Left lobe of liver (tissue), 2 donors: Measurements from ENCODE around the gene FOXN3. TPM values are rescaled to one million over a fixed set of nuclear protein-coding genes. Genes with fewer than 3 reads are reported as not detected.

Experiments used
- ATAC-seq: fragments of 200-7000 bp; cut with Tn5 transposase; one replicate; pipeline ENCODE4 v1.9.1; 2020; ENCODE audit warnings: mild to moderate bottlenecking, moderate library complexity
- DNase-seq: peaks from one replicate; pipeline ENCODE4 v3.0.0-alpha.2; 2020; ENCODE audit warnings: low spot score
- total RNA-seq: library from RNA; stranded (reverse); gene quantifications from one replicate; pipeline ENCODE4 v1.2.1, GENCODE V29; 2021
- donor health status: DM: no; HTN: no; CAD: no; lungs with moderate emphysema.
- donor health status: DM: no; HTN: yes; CAD: no.

Gene FOXN3
- total RNA-seq, 1 donor from 2014 or later: 72.9 TPM

- no peak for DNase-seq
- ATAC-seq: no peak
Measured at GRCh38 chr14:89240414-89240813, 176.6 kb downstream of the FOXN3 start.

GRCh38 chr14:89239023-89239422, 178.0 kb downstream of the FOXN3 start:
- no peak for DNase-seq

GRCh38 chr14:89237921-89238529, 179.0 kb downstream of the FOXN3 start:
- DNase-seq: no peak
- ATAC-seq: peak; percentile 35

More at GRCh38 chr14:89239023-89239422, 178.0 kb downstream of the FOXN3 start:
- no peak for ATAC-seq

DNA sequence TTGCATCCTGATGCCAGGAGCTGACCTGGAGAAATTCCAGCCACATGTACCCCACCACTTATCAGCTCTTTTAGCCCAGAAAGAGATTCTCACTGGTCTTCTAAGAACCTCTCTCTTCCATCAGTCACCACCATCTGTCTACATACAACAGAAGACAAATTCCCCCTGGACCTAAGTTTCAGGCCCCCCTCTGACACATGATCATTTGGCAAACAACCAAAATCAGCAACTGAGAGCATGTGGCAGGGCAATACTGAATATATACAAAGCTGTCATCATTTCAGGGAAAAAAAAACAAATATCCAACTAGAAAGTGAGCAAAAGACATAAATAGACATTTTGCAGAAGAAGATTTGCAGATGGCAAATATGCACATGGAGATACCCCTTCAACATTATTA, 180.2 kb downstream of the FOXN3 start:
- DNase-seq (no peak), ATAC-seq (no peak)

DNA sequence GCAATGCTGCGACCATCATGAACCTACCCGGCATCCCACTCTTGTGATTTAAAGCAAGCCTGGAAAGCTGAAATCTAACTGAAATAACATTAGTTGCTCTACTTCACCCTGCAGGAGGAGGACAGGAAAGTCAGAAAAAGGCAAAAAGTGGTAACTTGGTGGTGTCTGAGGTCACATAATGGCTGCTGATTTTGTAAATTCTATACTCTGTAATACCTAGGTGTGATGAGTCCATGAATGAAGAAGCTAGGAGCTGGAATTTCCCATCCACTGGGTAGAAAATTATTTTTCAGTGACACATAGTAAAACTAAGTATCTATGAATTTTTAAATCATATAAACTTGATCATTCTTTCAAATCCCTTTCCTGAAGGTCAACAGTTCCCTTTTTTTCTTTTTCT, 183.8 kb downstream of the FOXN3 start:
- ATAC-seq: no peak

GRCh38 chr14:89232265-89233070, 184.6 kb downstream of the FOXN3 start:
- ATAC-seq: peak; percentile 48
- DNase-seq: no peak

More for the DNA sequence above, 183.8 kb downstream of the FOXN3 start:
- DNase-seq: no peak

DNA sequence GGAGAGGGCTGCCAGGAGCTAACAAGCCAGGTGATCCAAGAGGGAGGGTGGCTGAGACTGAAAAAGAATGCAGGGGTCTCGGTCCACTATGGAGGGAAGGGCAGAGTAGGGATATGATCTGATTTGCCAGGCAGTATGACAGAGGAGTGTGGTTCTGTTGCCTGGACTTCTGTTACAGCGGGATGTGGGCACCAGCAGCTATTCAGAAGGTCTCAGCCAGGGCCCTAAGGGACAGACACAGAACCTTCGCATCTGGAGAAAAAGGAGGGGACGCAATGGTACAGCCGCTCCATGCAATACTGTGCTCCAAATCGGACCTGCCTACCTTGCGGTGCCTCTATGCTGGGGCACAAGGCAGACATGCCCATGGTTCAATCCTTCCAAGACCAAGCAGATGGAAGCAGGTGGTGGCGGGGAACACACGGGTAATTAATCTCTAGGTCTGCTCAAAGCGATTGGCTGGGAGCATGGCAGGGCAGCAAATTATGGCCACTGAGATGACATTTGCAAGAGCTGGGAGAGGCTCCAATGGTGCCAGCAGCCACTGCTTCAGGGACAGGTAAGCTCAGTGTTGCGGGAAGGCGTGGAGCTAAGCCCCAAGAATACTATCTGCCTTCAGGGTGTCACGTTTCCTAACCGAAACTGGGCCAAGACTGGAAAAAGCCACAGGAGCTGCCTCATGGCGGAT, 185.5 kb downstream of the FOXN3 start:
- DNase-seq: no peak

DNA sequence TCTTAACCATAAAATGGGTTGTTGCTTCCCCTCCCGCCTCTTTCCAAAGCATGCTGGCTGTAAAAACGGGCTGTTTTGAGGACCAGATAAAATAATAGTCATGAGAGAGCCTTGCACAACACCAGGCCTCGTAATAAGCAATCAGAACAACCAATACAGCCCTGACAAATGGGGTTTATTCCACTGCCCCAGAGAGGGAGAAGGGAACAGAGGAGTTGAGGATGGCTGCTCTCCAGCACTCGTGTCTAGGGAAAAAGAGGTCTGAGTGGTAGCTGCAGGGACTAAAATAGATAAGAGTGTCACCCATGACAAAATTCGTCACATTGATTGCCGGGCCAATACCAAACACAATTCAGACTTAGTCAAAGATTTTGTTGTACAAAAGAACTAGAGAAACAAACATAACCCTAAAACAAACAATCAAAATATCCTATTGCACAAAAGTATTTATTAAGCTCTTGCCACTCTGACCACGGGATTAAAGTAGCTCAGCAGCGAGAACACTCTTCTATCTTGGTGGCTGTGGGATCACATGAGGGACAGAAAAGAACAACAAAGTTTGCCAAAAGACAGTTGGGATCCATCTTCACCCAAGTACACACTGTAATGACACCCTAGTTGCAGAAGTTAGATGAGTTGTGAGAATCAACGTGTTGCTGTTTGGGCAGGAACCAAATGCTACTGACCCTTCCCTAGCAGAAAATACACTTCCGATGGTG, 188.0 kb downstream of the FOXN3 start:
- DNase-seq: no peak
- peak; percentile 53 for ATAC-seq

More for the DNA sequence above, 185.5 kb downstream of the FOXN3 start:
- no peak for ATAC-seq

- ATAC-seq (no peak), DNase-seq (no peak)
Measured at GRCh38 chr14:89227496-89227836, 189.6 kb downstream of the FOXN3 start.

DNA sequence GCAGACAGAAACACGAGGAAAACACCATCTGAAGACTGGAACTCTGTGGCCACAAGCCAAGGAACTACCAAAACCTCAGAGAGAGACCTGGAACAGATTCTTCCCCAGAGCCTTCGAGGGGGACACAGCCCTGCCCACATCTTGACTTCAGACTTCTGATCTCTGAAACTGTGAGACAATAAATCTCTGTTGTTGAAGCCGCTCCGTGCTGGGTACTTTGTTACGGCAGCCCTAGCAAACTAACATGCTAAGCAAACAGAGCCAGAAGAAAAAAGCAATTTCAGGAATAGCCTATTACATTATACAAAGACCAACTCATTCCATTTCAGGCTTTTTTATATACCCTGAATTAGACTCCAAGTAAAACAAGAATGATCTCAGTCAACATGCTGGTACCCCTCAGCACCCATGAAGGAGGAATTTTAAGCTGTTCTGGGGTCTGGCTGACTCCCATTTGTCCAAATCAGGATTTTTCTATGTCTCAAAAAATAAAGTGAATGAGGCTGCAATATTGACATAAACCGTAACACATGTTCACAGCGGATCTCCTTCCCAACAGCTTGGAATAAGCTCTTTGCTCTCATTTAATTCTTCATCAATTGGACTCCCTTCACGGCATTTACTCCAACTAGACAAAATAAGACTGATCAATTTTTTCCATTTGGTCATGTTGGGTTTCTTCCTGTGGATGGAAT, 190.1 kb downstream of the FOXN3 start:
- DNase-seq: no peak
- no peak for ATAC-seq

DNA sequence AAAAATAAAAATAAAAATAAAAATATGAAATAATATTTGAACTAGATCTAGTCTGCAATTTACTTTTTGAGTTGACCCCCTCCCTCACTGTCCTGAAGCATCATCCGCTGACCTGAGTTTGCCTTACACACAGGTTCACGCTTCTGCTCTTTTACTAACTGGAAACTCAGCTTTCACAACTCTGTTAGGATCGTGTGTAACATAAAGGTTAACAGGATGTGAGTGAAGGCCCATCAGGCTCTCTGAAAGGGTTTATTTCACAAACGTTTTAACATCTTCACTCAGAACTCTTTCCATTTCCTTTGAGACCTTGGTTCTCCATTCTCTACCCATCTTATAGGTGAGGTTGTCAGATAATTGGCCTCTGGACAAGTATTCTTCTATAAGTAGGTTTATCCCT, 191.4 kb downstream of the FOXN3 start:
- DNase-seq (no peak), ATAC-seq (no peak)

DNA sequence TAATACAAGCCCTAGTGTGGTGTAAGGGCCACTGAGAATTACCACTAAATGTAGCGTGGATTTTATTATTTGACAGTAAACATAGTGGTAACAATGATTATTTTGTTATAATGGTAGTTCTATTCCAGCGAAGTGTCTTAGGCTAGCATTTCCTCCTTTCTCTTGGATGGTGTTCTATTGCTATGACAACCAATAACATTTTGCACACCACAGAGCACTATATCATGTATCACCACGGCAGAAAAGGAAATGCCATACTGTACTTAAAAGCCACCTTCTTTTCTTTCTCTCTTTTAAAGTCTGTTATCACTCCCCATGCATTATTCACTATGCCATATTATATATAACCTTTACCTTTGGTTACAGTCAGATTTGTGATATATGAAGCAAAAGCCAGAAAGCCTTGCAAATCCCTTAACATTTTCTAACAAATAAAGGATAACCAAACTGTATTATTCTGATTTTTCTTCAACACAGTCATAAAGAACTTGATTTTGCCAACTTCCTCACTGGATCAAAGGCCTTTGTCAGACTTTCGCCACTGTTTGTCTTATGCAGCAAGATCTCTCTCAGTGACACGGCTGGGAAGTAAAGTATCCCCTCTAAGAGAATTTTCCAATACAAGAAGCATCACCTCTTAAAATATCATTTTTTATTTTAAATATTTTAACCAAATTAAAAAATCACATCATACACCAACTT, 195.8 kb downstream of the FOXN3 start:
- no peak for DNase-seq
- ATAC-seq: peak; percentile 20

- ATAC-seq: no peak
- DNase-seq: no peak
Measured at GRCh38 chr14:89219051-89219450, 198.0 kb downstream of the FOXN3 start.

DNA sequence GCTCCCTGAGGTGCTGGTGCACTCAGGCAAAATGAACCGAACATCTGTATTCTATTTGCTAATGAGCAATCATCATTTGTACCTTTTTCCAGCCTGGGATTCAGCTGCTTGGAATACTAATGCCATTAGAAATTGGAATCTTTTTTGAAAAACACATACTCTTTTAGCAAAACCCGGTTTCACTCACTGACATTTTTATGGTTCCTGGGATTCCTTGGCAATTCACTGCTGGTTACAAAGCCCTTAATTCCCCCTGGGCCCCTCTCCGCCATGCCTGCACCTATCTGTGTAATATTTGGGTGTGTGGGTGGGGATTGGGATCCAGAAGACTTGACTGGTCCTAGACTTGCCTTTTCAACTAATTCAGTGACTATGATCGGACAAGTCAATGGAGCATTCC, 199.1 kb downstream of the FOXN3 start:
- DNase-seq (no peak), ATAC-seq (no peak)

DNA sequence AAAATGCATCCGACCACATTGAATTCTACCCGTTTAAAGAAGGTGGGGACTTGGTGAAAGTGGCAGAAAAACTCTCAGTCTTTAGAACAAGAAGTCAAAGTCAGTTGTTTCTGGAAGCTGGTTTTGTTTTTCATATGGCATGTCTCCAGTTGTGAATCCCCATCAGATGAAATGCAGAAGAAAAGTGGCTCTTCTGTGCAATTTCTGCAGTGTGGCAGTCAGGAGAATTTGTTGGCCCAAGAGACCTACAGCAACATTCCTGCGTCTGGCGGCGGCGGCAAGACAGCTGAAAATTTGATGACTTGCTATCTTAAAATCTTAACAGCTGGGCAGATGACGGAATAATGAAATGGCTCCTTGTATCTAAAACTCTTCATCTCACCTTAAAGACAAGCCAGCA, 201.5 kb downstream of the FOXN3 start:
- DNase-seq: no peak
- ATAC-seq: no peak

- no peak for DNase-seq
- ATAC-seq: no peak
Measured at GRCh38 chr14:89215114-89215513, 201.9 kb downstream of the FOXN3 start.

DNA sequence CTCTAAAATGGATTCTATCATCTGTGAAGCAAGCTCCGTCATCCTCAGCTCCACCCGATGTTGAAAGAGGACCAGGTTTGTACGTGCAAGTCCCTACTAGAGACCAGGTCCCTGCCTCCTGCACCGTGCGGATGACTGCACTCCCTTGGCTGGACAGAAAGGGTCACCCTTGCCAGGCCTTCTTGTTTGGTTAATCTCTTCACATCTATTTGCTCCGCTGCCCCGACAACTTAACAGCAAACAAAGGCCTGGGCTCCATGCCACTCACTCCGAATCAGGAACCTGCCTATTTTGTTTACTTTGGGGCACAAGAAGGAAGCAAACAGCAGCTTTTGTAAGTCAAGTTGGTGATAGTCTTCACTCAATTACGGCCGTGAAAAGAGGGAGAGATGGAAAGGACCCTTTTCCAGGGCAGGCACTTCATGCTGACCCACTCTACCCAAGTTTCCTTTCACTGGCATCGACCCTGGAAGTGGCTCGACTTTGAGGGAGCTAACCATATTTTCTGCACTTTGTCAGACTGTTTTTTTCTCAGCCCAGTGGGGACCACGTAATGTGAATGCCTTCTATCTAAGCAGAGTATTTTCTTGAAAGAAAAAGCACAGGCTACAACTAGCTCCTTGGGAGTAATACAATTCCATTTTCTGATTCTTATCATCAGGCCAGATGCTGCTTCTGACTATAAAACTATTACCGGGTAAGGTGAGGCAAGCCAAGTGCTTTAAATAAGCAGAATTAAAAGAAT, 202.6 kb downstream of the FOXN3 start:
- ATAC-seq (peak; percentile 97), DNase-seq (peak; percentile 94)

GRCh38 chr14:89212386-89213235, 204.4 kb downstream of the FOXN3 start:
- no peak for DNase-seq
- ATAC-seq: no peak
